Thymus (tissue), 11 donors: ENCODE measurements around the gene ZNHIT1. TPM values are rescaled to one million over a fixed set of nuclear protein-coding genes. Genes with fewer than 3 reads are reported as not detected.
A peak's percentile ranks its signal among the peaks of the same experiment; 100 is the strongest.

ENCODE experiments used
- DNase-seq, 9 donors: peaks; one replicate each; pipeline ENCODE4 v3.0.0-alpha.2; 2013; ENCODE audit warnings: low spot score in 9 of 9, low read depth in 6 of 9, missing footprints in 1 of 9
- H3K27ac ChIP-seq, 2 donors: one replicate each; pipeline ENCODE4 v1.5.1; 2013; ENCODE audit warnings: control low read depth in 1 of 2, low read depth in 1 of 2, low read length in 1 of 2, mild to moderate bottlenecking in 1 of 2, moderate library complexity in 1 of 2
- H3K27me3 ChIP-seq, 2 donors: one replicate each; pipeline ENCODE4 v1.5.1; 2013; ENCODE audit warnings: low read length in 1 of 2; ENCODE audit not compliant: control insufficient read depth in 2 of 2, insufficient read depth in 1 of 2
- H3K36me3 ChIP-seq, 2 donors: one replicate each; pipeline ENCODE4 v1.5.1; 2013; ENCODE audit warnings: low read length in 1 of 2, mild to moderate bottlenecking in 1 of 2, moderate library complexity in 1 of 2; ENCODE audit not compliant: control insufficient read depth in 2 of 2, insufficient read depth in 2 of 2
- H3K4me1 ChIP-seq, 2 donors: one replicate each; pipeline ENCODE4 v1.5.1; 2013; ENCODE audit warnings: low read length in 2 of 2; ENCODE audit not compliant: control insufficient read depth in 2 of 2, insufficient read depth in 2 of 2
- H3K4me3 ChIP-seq, 2 donors: one replicate each; pipeline ENCODE4 v1.5.1; 2013; ENCODE audit warnings: low read length in 2 of 2, control low read depth in 1 of 2, mild to moderate bottlenecking in 1 of 2
- H3K9me3 ChIP-seq, 2 donors: one replicate each; pipeline ENCODE4 v1.5.1; 2013; ENCODE audit warnings: low read length in 1 of 2, mild to moderate bottlenecking in 1 of 2; ENCODE audit not compliant: control insufficient read depth in 2 of 2, insufficient read depth in 1 of 2
- WGBS: extraction: QIAGEN DNeasy Blood & Tissue Kit; methylation state at CpG from one replicate; pipeline ENCODE4 v1.1.7; 2013; 5-methylcytosine and 5-hydroxymethylcytosine counted together
- polyA plus RNA-seq: library from polyadenylated mRNA; stranded (reverse); fragments of 200-250 nt; gene quantifications from one replicate; pipeline ENCODE4 v1.2.3, GENCODE V29; 2013
- total RNA-seq: library from RNA; stranded (reverse); fragments of 120-200 nt; gene quantifications from one replicate; pipeline ENCODE4 v1.2.4, GENCODE V29; 2013
- donor health status: healthy.

Gene ZNHIT1
- total and polyA plus RNA-seq, 2 donors, result 68.3 to 103 TPM

GRCh38 chr7:101208794-101209193, 9.2 kb upstream of the ZNHIT1 start:
- H3K36me3 ChIP-seq, result peaks cover 3 to 12% of the 10 kb centered on the region in 2 donors
- no peaks in the 10 kb centered on the region for H3K9me3 ChIP-seq
- H3K27ac ChIP-seq, result no peak overlapping the region
- no peak overlapping the region for H3K4me3 ChIP-seq
- H3K4me1 ChIP-seq, result no peaks in the 10 kb centered on the region
- WGBS, result 94% methylated on average over 14 of the region's 14 CpGs
- peaks cover 0 to 6% of the 10 kb centered on the region in 2 donors for H3K27me3 ChIP-seq
- no peak for DNase-seq

- no peak overlapping the region for H3K27ac ChIP-seq
- WGBS, result 98% methylated on average over 19 of the region's 19 CpGs
- no peak for DNase-seq
- H3K36me3 ChIP-seq, result peaks cover 3 to 12% of the 10 kb centered on the region in 2 donors
- H3K4me3 ChIP-seq, result no peak overlapping the region
- H3K9me3 ChIP-seq, result no peaks in the 10 kb centered on the region
- no peaks in the 10 kb centered on the region for H3K27me3 ChIP-seq
- no peaks in the 10 kb centered on the region for H3K4me1 ChIP-seq
These were observed 7.8 kb upstream of the ZNHIT1 start for GRCh38 chr7:101210143-101210542.

DNA sequence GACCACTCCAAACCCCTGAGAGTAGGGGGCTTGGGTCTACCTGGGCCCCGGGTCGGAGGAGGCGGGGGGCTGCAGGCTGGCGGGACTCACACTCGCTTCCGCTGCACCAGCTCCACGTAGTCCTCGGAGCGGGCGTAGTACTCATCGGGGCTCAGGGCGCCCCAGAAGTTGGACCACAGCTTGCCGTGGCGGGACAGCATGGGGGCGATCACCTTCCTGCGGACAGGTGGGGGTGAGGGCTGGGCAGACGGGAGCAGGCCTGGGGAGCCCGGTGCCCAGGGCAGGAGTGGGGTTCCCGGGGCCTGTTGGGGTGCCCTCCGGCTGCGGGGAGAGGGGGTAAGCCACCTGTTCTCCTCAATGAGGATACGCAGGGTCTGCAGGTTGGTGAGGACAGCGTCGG, 6.5 kb upstream of the ZNHIT1 start:
- DNase-seq, result no peak
- WGBS, result 98% methylated on average over 24 of the region's 24 CpGs
- Histone ChIP-seq H3K27ac (no peak overlapping the region), H3K4me3 (no peak overlapping the region), H3K4me1 (peaks cover 0 to 3% of the 10 kb centered on the region in 2 donors), H3K36me3 (peaks cover 3 to 9% of the 10 kb centered on the region in 2 donors), H3K27me3 (peaks cover 0 to 7% of the 10 kb centered on the region in 2 donors), H3K9me3 (no peaks in the 10 kb centered on the region)

DNA sequence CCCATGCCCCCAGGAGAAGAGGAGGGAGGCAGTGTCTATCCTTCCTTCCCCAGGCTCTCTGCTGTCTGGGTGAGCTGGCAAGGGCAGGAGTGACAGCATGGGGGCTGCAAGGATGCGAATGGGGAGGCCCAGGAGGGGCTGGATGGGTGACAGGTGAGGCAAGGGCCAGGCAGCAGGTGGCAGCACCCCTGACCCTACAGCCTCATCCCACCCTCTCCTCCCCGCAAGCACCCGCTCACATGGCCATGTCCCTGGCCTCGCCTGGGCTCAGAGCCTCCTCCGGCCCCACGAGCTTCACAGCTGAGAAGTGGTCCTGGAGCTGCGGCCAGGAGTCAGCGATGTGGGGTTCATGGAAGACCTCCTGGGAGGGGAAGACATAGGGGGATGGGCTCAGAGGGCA, 6.0 kb upstream of the ZNHIT1 start:
- Histone ChIP-seq H3K36me3 (peaks cover 3 to 9% of the 10 kb centered on the region in 2 donors), H3K4me1 (peaks cover 0 to 8% of the 10 kb centered on the region in 2 donors), H3K4me3 (no peak overlapping the region), H3K27ac (no peak overlapping the region), H3K27me3 (peaks cover 0 to 12% of the 10 kb centered on the region in 2 donors), H3K9me3 (no peaks in the 10 kb centered on the region)
- 97% methylated on average over 8 of the region's 8 CpGs for WGBS
- DNase-seq, result no peak

DNA sequence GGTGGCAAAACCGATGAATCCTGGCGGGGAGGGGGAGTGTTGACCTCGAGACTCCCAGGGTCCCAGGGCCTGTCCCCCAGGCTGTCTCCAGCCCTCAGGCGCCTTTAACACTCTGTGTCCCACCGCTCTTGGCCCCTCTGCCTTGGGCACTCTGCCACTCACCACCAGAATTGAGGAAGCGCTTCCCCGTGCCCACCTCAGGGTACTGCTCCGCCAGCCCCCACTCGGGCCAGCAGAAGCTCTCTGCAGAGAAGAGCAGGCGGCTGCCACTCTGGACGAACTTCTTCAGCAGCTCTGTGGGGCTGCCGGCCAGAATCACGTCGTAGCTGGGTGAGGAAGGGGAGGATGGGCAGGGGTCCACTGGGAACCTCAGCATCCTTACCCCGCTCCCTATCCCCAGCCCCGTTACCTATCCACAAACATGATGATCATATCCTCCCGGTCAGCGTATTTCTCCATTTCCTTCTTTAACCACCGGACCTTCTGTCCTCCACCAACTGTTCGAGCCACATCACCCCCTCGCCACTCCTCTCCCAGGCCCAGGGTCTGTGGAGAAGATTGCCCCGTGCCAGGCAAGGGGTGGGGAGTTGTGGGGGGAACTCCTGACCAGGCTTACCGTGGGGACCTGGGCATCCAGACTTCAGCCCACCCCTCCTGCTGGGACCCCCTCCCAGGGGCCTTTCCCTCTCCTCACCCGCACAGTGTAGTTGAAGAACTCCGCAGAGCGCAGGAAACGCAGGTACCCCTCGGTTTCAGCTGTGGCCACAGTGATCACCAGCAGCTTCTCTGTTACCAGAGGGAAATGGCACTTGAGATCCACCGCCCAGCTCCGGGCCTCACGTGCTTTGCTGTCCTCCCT, 1.7 kb upstream of the ZNHIT1 start:
- 77% methylated on average over 31 of the region's 31 CpGs for WGBS
- no peaks in the 10 kb centered on the region for H3K9me3 ChIP-seq
- peaks cover 7 to 18% of the 10 kb centered on the region in 2 donors for H3K4me1 ChIP-seq
- peaks cover 3% of the 10 kb centered on the region in 2 donors for H3K36me3 ChIP-seq
- peak overlapping the region; percentile 84 to 96 for H3K4me3 ChIP-seq
- no peak overlapping the region for H3K27ac ChIP-seq
- DNase-seq, result peak in 1 of 9 donors; percentile 20
- H3K27me3 ChIP-seq, result peaks cover 0 to 13% of the 10 kb centered on the region in 2 donors

GRCh38 chr7:101216860-101217387, 1.0 kb upstream of the ZNHIT1 start:
- no peak for DNase-seq
- peaks cover 3 to 5% of the 10 kb centered on the region in 2 donors for H3K36me3 ChIP-seq

GRCh38 chr7:101218236-101219125, 516 bp downstream of the ZNHIT1 start:
- H3K4me1 ChIP-seq, result peaks cover 7 to 18% of the 10 kb centered on the region in 2 donors

More at GRCh38 chr7:101216860-101217387, 1.0 kb upstream of the ZNHIT1 start:
- H3K4me1 ChIP-seq, result peaks cover 7 to 18% of the 10 kb centered on the region in 2 donors
- H3K9me3 ChIP-seq, result no peaks in the 10 kb centered on the region
- peaks cover 0 to 13% of the 10 kb centered on the region in 2 donors for H3K27me3 ChIP-seq
- H3K27ac ChIP-seq, result no peak overlapping the region
- H3K4me3 ChIP-seq, result peak overlapping the region; percentile 84 to 96
- 3% methylated on average over 34 of the region's 34 CpGs for whole genome bisulfite sequencing

DNA sequence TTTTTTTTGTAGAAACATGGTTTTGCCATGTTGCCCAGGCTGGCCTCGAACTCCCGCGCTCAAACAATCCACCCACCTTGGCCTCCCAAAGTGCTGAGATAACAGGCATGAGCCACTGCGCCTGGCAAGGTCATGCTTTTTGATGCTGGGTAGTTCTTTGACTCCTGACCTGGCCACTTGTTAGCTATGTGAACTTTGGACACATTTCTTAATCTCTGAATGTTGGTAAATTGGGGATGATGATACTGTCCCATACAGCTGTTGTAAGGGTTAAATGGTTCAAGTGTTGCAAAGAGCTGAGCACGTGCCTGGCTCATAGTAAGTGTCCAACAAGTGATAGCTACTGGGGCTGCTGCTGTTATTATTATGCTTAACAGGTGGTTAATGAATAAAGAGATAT, 2.3 kb downstream of the ZNHIT1 start:
- H3K27ac ChIP-seq, result no peak overlapping the region
- peaks cover 7 to 18% of the 10 kb centered on the region in 2 donors for H3K4me1 ChIP-seq
- no peak overlapping the region for H3K4me3 ChIP-seq
- H3K36me3 ChIP-seq, result peaks cover 23 to 30% of the 10 kb centered on the region in 2 donors
- WGBS, result 96% methylated on average over 5 of the region's 5 CpGs
- peaks cover 0 to 13% of the 10 kb centered on the region in 2 donors for H3K27me3 ChIP-seq
- H3K9me3 ChIP-seq, result no peaks in the 10 kb centered on the region
- no peak for DNase-seq

More at GRCh38 chr7:101218236-101219125, 516 bp downstream of the ZNHIT1 start:
- peaks cover 7 to 14% of the 10 kb centered on the region in 2 donors for H3K36me3 ChIP-seq
- DNase-seq, result no peak
- 12% methylated on average over 26 of the region's 26 CpGs for whole genome bisulfite sequencing
- no peaks in the 10 kb centered on the region for H3K9me3 ChIP-seq
- peak overlapping the region; percentile 84 to 96 for H3K4me3 ChIP-seq
- H3K27ac ChIP-seq, result peak overlapping the region in 1 of 2 donors; percentile 58
- H3K27me3 ChIP-seq, result peaks cover 0 to 13% of the 10 kb centered on the region in 2 donors
